Stimulated activated CD8-positive, alpha-beta memory T cell treated with anti-CD3 and anti-CD28 coated beads, Interleukin-7, amount 100 ng/mL, for 4 hours (primary cell): ENCODE measurements around the gene NOX5.

Experiments
- DNase-seq, 2 donors: peaks; one replicate each; pipeline ENCODE4 v3.0.0-alpha.2; 2020; ENCODE audit warnings: low read depth in 2 of 2

NOX5 gene

DNA sequence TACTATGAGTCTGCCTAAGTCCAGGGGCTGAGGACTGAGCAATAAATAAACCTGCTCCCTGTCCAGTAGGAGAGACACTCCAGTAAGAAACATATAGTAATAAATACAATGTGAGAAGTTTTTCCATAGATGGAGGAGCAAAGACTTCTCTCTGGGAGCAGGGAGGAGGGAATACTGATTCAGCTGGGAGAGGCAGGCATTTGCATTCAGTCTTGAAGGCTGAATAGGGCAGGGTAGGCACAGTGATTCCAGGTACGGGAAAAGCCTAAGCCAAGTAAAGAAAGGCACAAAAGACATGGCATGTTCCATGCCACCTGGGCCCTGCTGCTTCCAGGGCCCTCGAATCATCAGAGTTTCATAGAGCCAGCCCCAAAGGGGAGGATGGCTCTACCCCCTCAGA lies 86.3 kb downstream of the NOX5 start:
- DNase-seq = no peak

DNA sequence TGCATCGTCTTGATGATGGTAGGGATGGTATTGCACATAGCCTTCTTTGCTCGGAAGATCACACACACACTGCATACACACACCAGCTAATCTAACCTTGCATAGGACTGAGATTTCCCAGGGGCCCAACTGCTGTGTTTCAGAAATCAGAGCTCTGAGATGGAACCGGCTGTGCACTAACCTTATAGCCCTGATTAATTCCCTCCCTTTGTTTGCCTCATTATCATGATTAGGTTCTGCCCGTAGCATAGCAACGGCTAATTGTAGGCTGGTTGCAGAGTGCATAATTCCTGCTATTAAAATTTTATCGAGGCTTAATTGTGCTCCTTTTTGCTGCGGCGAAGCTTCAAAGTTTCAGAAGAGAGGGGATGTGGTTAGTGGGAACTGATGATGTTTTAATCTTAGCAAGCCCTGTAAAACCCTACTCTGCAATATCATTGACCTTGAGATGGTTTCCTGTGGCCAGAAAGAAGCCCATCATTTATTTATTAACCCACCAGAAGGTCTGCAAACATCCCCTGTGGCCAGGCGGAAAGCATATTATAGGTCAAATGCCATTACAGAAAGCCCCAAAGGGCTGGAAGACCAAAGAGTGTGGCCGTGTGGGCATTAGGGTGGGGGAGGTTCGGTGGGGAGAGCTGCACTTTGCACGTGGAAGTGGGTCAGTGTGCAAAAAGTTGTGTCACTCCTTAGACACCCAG lies 89.7 kb downstream of the NOX5 start:
- DNase-seq = no peak

DNA sequence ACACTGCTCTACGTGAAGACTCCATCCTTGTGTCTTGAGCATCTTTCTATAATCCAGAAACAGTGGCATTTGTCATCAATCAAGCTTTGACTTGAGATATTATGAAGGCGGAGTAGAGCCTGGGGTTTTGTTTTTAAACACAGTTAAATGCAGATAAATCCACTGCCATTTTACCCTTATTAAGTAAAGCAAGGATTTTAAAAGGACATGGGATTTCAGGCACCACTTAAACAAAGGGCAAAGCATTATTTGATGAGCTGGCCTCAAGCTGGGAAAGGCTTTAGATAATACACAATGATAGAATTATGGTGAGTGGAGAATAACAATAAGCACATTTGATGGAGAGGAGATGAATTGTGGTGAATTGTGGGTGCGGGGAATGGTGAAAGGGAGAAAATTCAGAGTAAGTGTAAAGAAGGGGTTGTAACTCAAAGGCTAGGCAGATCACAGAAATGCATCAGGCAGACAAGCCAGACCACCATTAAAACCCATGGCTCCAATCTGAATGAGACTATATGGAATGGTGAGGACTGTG lies 91.0 kb downstream of the NOX5 start:
- DNase-seq = no peak

DNA sequence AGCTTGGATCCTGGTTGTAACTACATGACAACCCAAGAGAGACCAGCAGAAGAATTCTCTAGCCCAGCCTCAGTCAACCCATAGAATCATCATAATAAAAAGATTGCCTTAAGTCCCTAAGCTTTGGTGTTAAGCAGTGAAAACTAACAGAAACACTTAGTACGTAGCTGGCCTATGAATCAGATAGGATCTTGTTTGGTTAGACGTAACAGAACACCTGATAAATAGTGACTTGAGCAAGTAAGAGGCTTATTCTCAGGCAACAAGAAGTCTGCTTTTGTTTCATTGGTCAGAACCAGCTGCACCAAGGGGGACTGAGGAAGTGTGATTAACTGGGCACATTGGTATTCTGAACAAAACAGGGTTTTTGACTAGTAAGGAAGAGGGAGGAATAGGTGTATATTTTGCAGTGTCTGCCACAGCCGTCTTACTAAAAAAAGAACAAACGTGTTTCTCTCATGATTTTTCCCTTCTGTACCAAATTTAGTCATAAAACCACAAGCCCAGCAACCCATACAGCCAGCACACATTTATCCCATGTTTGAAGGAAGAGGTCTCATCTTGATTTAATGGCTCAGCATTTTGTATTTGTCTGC lies 92.6 kb downstream of the NOX5 start:
- DNase-seq = no peak
